HepG2 (cell line): ENCODE data around the gene SH3BP2. TPM values are rescaled to one million over a fixed set of nuclear protein-coding genes. Genes with fewer than 3 reads are reported as not detected.

Experiments used
- E2F5 ChIP-seq: sonication (generic); formaldehyde crosslinking; conservative IDR thresholded peaks from 2 replicates; pipeline ENCODE4 v1.4.0; 2020; ENCODE audit warnings: missing genetic modification reagents
- FOXO1 ChIP-seq: sonication (generic); formaldehyde crosslinking; IDR thresholded peaks from 2 replicates; pipeline ENCODE4 v1.4.0; 2020; ENCODE audit warnings: missing genetic modification reagents
- GABPA ChIP-seq, 2 experiments: IDR thresholded peaks; 2 replicates each; pipeline ENCODE4 v1.6.1; 2011 to 2016; ENCODE audit warnings: low read depth in 2 of 2, low read length in 1 of 2, missing biosample characterization in 1 of 2, missing genetic modification characterization in 1 of 2
- HMGXB4 ChIP-seq, 2 experiments: sonication (generic) in 1 of 2; formaldehyde crosslinking in 1 of 2; IDR thresholded peaks; 2 replicates each; pipeline versions ENCODE4 v1.4.0 to v1.6.1; 2018 to 2020; ENCODE audit warnings: missing genetic modification reagents in 2 of 2, borderline replicate concordance in 1 of 2, low read depth in 1 of 2, mild to moderate bottlenecking in 1 of 2, missing biosample characterization in 1 of 2
- HNRNPK ChIP-seq: fragments of 200-400 bp; formaldehyde crosslinking; IDR thresholded peaks from 2 replicates; pipeline ENCODE4 v1.6.1; 2018; ENCODE audit warnings: low read length, low read depth, moderate library complexity, mild to moderate bottlenecking; ENCODE audit not compliant: poor library complexity, severe bottlenecking
- ISL2 ChIP-seq: sonication (generic); formaldehyde crosslinking; IDR thresholded peaks from 2 replicates; pipeline ENCODE4 v1.5.0; 2020; ENCODE audit warnings: missing genetic modification reagents
- MBNL3 ChIP-seq: fragments of 250-450 bp; sonication (Bioruptor Pico); conservative IDR thresholded peaks from 2 replicates; pipeline ENCODE4 v1.8.0; 2022; ENCODE audit warnings: mild to moderate bottlenecking, inconsistent platforms
- NR0B2 ChIP-seq: sonication (generic); formaldehyde crosslinking; IDR thresholded peaks from 2 replicates; pipeline ENCODE4 v1.4.0; 2020; ENCODE audit warnings: mild to moderate bottlenecking, missing genetic modification reagents
- PBX3 ChIP-seq: sonication (generic); formaldehyde crosslinking; IDR thresholded peaks from 2 replicates; pipeline ENCODE4 v1.8.1; 2023; ENCODE audit warnings: missing genetic modification reagents, inconsistent platforms, borderline replicate concordance
- RFX5 ChIP-seq: IDR thresholded peaks from 2 replicates; pipeline ENCODE4 v1.6.1; 2011; ENCODE audit warnings: low read depth, low read length, improper control_type of control experiment
- RNF219 ChIP-seq: sonication (generic); formaldehyde crosslinking; IDR thresholded peaks from 2 replicates; pipeline ENCODE4 v1.5.0; 2020; ENCODE audit warnings: mild to moderate bottlenecking, missing genetic modification reagents
- SSRP1 ChIP-seq: IDR thresholded peaks from 2 replicates; pipeline ENCODE4 v1.6.1; 2016; ENCODE audit warnings: control low read depth
- ZNF101 ChIP-seq: sonication (generic); formaldehyde crosslinking; IDR thresholded peaks from 2 replicates; pipeline ENCODE4 v1.4.0; 2020; ENCODE audit warnings: mild to moderate bottlenecking, low read depth, missing genetic modification reagents, borderline replicate concordance
- ZNF17 ChIP-seq: sonication (generic); formaldehyde crosslinking; IDR thresholded peaks from 2 replicates; pipeline ENCODE4 v1.5.0; 2020; ENCODE audit warnings: mild to moderate bottlenecking, missing genetic modification reagents
- ZNF33A ChIP-seq: sonication (generic); formaldehyde crosslinking; IDR thresholded peaks from 2 replicates; pipeline ENCODE4 v1.5.1; 2020; ENCODE audit warnings: missing genetic modification reagents, mild to moderate bottlenecking, moderate library complexity, borderline replicate concordance
- ZNF451 ChIP-seq: sonication (generic); formaldehyde crosslinking; IDR thresholded peaks from 2 replicates; pipeline ENCODE4 v1.5.0; 2020; ENCODE audit warnings: mild to moderate bottlenecking, missing genetic modification reagents
- ZNF605 ChIP-seq: sonication (generic); formaldehyde crosslinking; IDR thresholded peaks from 2 replicates; pipeline ENCODE4 v1.8.0; 2022; ENCODE audit warnings: mild to moderate bottlenecking, missing genetic modification reagents
- ZNF670 ChIP-seq: sonication (generic); formaldehyde crosslinking; IDR thresholded peaks from 2 replicates; pipeline ENCODE4 v1.8.0; 2022; ENCODE audit warnings: mild to moderate bottlenecking, missing genetic modification reagents, borderline replicate concordance
- ZNF724P ChIP-seq: sonication (generic); formaldehyde crosslinking; IDR thresholded peaks from 2 replicates; pipeline ENCODE4 v1.8.0; 2022; ENCODE audit warnings: missing genetic modification reagents, borderline replicate concordance
- ZNF766 ChIP-seq: sonication (generic); formaldehyde crosslinking; IDR thresholded peaks from 2 replicates; pipeline ENCODE4 v1.5.0; 2020; ENCODE audit warnings: missing genetic modification reagents, borderline replicate concordance
- ZSCAN25 ChIP-seq: sonication (generic); formaldehyde crosslinking; IDR thresholded peaks from 2 replicates; pipeline ENCODE4 v1.8.0; 2022; ENCODE audit warnings: mild to moderate bottlenecking, missing genetic modification reagents
- ZSCAN9 ChIP-seq: IDR thresholded peaks from 2 replicates; pipeline ENCODE4 v1.6.1; 2016; ENCODE audit warnings: borderline replicate concordance
- polyA plus RNA-seq, 8 experiments: library from polyadenylated mRNA; depleted of rRNA in 3 of 8; stranded (reverse) in 7 of 8; unstranded in 1 of 8; fragments of >200 nt; fragmentation: Illumina TruSeq in 4 of 8; extraction: Trizol in 4 of 8; gene quantifications; 2 replicates each; pipeline versions ENCODE4 v1.2.1 to v1.2.3, GENCODE V29; 2011 to 2016; ENCODE audit warnings: low read depth in 4 of 8, missing spikeins in 1 of 8, mixed read lengths in 1 of 8; ENCODE audit not compliant: insufficient read depth in 1 of 8
- total RNA-seq, 5 experiments: library from RNA; depleted of rRNA; stranded (reverse); fragments of >200 nt; fragmentation: Illumina TruSeq; extraction: Trizol; gene quantifications; 2 replicates each; pipeline ENCODE4 v1.2.3, GENCODE V29; 2016; ENCODE audit warnings: low read depth in 1 of 5

The SH3BP2 gene
- total and polyA plus RNA-seq, 2 of the 13 experiments (the other 11 are each of a cell fraction or from before 2014, with no cell fraction given), result 16.9 to 34.5 TPM

GRCh38 chr4:2790583-2791517 is 2.0 kb upstream of the SH3BP2 start (continued):
- no peak for TF ChIP-seq FOXO1 (CRISPR knock-in tag)
- TF ChIP-seq RFX5, result no peak
- TF ChIP-seq NR0B2 (CRISPR knock-in tag), result 0 out of 2 replicates have a peak, but pooled peaks have one; percentile 51
- TF ChIP-seq SSRP1 (CRISPR knock-in tag), result no peak
- TF ChIP-seq ZNF766, result no peak
- no peak for TF ChIP-seq E2F5 (CRISPR knock-in tag)
- no peak for TF ChIP-seq ZNF101 (CRISPR knock-in tag)
- no peak for TF ChIP-seq ZNF17
- TF ChIP-seq ZNF33A (CRISPR knock-in tag), result no peak
- 0 out of 4 replicates have a peak, but pooled peaks of 1 of the 2 experiments have one; percentile 13 for TF ChIP-seq HMGXB4 (CRISPR knock-in tag; IDR thresholded peaks at IDR 0.05; ENCODE audit: borderline replicate concordance in 1 of 2, low read depth in 1 of 2)
- peak; percentile 50; the same call in 1 of the 2 replicates for TF ChIP-seq ZNF724P (CRISPR knock-in tag)
- TF ChIP-seq GABPA (IDR thresholded peaks at IDR 0.05; ENCODE audit: low read depth, low read length), result no peak
- no peak for TF ChIP-seq GABPA (CRISPR knock-in tag; IDR thresholded peaks at IDR 0.05; ENCODE audit: low read depth)
- no peak for TF ChIP-seq HNRNPK
- no peak for TF ChIP-seq ZNF670 (CRISPR knock-in tag)
- no peak for TF ChIP-seq MBNL3 (CRISPR knock-in tag)
- peak; percentile 48; the same call in 1 of the 2 replicates for TF ChIP-seq ZSCAN25
- TF ChIP-seq ISL2 (CRISPR knock-in tag), result no peak
- no peak for TF ChIP-seq ZNF451 (CRISPR knock-in tag)
- no peak for TF ChIP-seq PBX3 (CRISPR knock-in tag)
- 0 out of 2 replicates have a peak, but pooled peaks have one; percentile 47 for TF ChIP-seq ZNF605 (CRISPR knock-in tag)
- no peak for TF ChIP-seq RNF219 (CRISPR knock-in tag)
- no peak for TF ChIP-seq ZSCAN9 (CRISPR knock-in tag)
